GM18873 (cell line): ENCODE data around the gene OR2AK2.

ENCODE experiments used
- ATAC-seq: cut with Tn5 transposase; IDR thresholded peaks from one replicate; pipeline ENCODE4 v1.9.1; 2021; ENCODE audit warnings: mild to moderate bottlenecking, moderate library complexity, moderate number of reproducible peaks; ENCODE audit not compliant: unreplicated experiment, low FRiP score

The OR2AK2 gene

GRCh38 chr1:247964933-247965332 is at the start of gene OR2AK2:
TSS of gene OR2AK2 (plus strand) at chr1:247965233. CDS start at chr1:247965377, 144 bp downstream.
- no peak for ATAC-seq

- ATAC-seq, result no peak
Observed at GRCh38 chr1:247919952-247920351, 45.1 kb upstream of the OR2AK2 start, which contains the start of gene OR2T8. TSS of gene OR2T8 (plus strand) at chr1:247920252. CDS start at chr1:247921018, 766 bp downstream.

- no peak for ATAC-seq
Observed at GRCh38 chr1:247923941-247924340, 41.1 kb upstream of the OR2AK2 start.

- ATAC-seq, result no peak
Observed at GRCh38 chr1:247924868-247925267, 40.2 kb upstream of the OR2AK2 start, which contains the start of gene OR2AJ1. TSS of gene OR2AJ1 (plus strand) at chr1:247924889. CDS start at chr1:247933769, 8,880 bp downstream.

GRCh38 chr1:247933989-247934388 is 31.0 kb upstream of the OR2AK2 start:
- no peak for ATAC-seq

- ATAC-seq, result no peak
Observed at GRCh38 chr1:247935781-247936180, 29.3 kb upstream of the OR2AK2 start.

- ATAC-seq, result no peak
Observed at GRCh38 chr1:247936415-247936814, 28.6 kb upstream of the OR2AK2 start.

GRCh38 chr1:247936965-247937734 is 27.9 kb upstream of the OR2AK2 start:
- peak; percentile 99 for ATAC-seq

- no peak for ATAC-seq
Observed at GRCh38 chr1:247942624-247943023, 22.4 kb upstream of the OR2AK2 start.

- no peak for ATAC-seq
Observed at GRCh38 chr1:247948558-247948957, 16.5 kb upstream of the OR2AK2 start, which contains the start of gene OR2L8. TSS of gene OR2L8 (plus strand) at chr1:247948858. CDS start at chr1:247948858, 0 bp downstream.

- ATAC-seq, result no peak
Observed at GRCh38 chr1:247953408-247953807, 11.6 kb upstream of the OR2AK2 start.

GRCh38 chr1:247961791-247962190 is 3.2 kb upstream of the OR2AK2 start:
- no peak for ATAC-seq

- no peak for ATAC-seq
Observed at GRCh38 chr1:247962911-247963588, 2.0 kb upstream of the OR2AK2 start.

GRCh38 chr1:247966532-247967204 is 1.6 kb downstream of the OR2AK2 start:
- ATAC-seq, result no peak

GRCh38 chr1:247992986-247993385 is 28.0 kb downstream of the OR2AK2 start:
- ATAC-seq, result no peak

GRCh38 chr1:247998811-247999210 is 33.8 kb downstream of the OR2AK2 start:
- no peak for ATAC-seq

- no peak for ATAC-seq
Observed at GRCh38 chr1:248000169-248000568, 35.1 kb downstream of the OR2AK2 start.

- no peak for ATAC-seq
Observed at GRCh38 chr1:248007778-248008177, 42.7 kb downstream of the OR2AK2 start.

GRCh38 chr1:248009681-248010080 is 44.6 kb downstream of the OR2AK2 start:
- no peak for ATAC-seq

GRCh38 chr1:248013229-248013710 is 48.2 kb downstream of the OR2AK2 start, which contains the start of gene OR2L5:
TSS of gene OR2L5 (plus strand) at chr1:248013660. CDS start at chr1:248021948, 8,288 bp downstream.
- no peak for ATAC-seq

- ATAC-seq, result no peak
Observed at GRCh38 chr1:248015803-248016202, 50.8 kb downstream of the OR2AK2 start.
